CD4-positive, alpha-beta T cell treated with Interleukin-21 for 1 hour (primary cell): ENCODE results near the gene E2F8.

ENCODE experiments used
- DNase-seq: peaks from one replicate; pipeline ENCODE4 v3.0.0-alpha.2; 2020

Gene E2F8

GRCh38 chr11:19252394-19253152, 11.8 kb upstream of the E2F8 start:
- DNase-seq, result no peak

- DNase-seq, result no peak
These were observed 10.8 kb upstream of the E2F8 start for GRCh38 chr11:19251577-19251976.

- DNase-seq, result no peak
These were observed 6.1 kb upstream of the E2F8 start for GRCh38 chr11:19246816-19247215.

GRCh38 chr11:19245351-19245750, 4.6 kb upstream of the E2F8 start:
- DNase-seq, result no peak

- DNase-seq, result no peak
These were observed 3.9 kb upstream of the E2F8 start for GRCh38 chr11:19244621-19245020.

- no peak for DNase-seq
These were observed 3.3 kb upstream of the E2F8 start for GRCh38 chr11:19244084-19244483.

- DNase-seq, result no peak
These were observed 2.9 kb upstream of the E2F8 start for GRCh38 chr11:19243613-19244012.

GRCh38 chr11:19243143-19243542, 2.4 kb upstream of the E2F8 start:
- no peak for DNase-seq

- no peak for DNase-seq
These were observed 1.6 kb upstream of the E2F8 start for GRCh38 chr11:19242179-19242932.

- peak; percentile 13 for DNase-seq
These were observed 774 bp upstream of the E2F8 start for GRCh38 chr11:19241260-19242178.

- DNase-seq, result no peak
These were observed 1.7 kb downstream of the E2F8 start for GRCh38 chr11:19239039-19239438.

GRCh38 chr11:19237813-19238212, 2.9 kb downstream of the E2F8 start:
- no peak for DNase-seq

GRCh38 chr11:19237381-19237780, 3.4 kb downstream of the E2F8 start:
- DNase-seq, result no peak

- DNase-seq, result no peak
These were observed 6.4 kb downstream of the E2F8 start for GRCh38 chr11:19234231-19234817.

GRCh38 chr11:19232910-19233503, 7.7 kb downstream of the E2F8 start:
- DNase-seq, result no peak

- no peak for DNase-seq
These were observed 11.1 kb downstream of the E2F8 start for GRCh38 chr11:19229671-19230070.

GRCh38 chr11:19228968-19229367, 11.8 kb downstream of the E2F8 start:
- DNase-seq, result no peak

GRCh38 chr11:19226378-19227195, 14.2 kb downstream of the E2F8 start:
- no peak for DNase-seq

- no peak for DNase-seq
These were observed 15.2 kb downstream of the E2F8 start for GRCh38 chr11:19225581-19225980.

- DNase-seq, result no peak
These were observed 15.6 kb downstream of the E2F8 start for GRCh38 chr11:19225123-19225522.

- no peak for DNase-seq
These were observed 19.6 kb downstream of the E2F8 start for GRCh38 chr11:19220903-19221724.
